Astrocyte of the cerebellum (primary cell): ENCODE results near the gene RASA3.
"Not testable (repeated sequence)": the region's sequence is repeated elsewhere in the genome, so short reads cannot be mapped to it uniquely, and the experiment has no call there.

Experiments used
- DNase-seq: peaks from one replicate; pipeline ENCODE4 v3.0.0-alpha.2; 2011; ENCODE audit warnings: low read depth
- H3K4me3 ChIP-seq: 2 replicates; pipeline ENCODE4 v1.5.1; 2011; ENCODE audit warnings: mild to moderate bottlenecking, low read depth, low read length, moderate library complexity
- in situ Hi-C: cut with HindIII; loops from 2 replicates; pipeline ENCODE4 v1.10.0; 2017; ENCODE audit warnings: low sequenced_read_pairs
- TF ChIP-seq, protein P1 (sequence below): IDR thresholded peaks from 2 replicates; pipeline ENCODE4 v1.5.1; 2012; ENCODE audit warnings: low read length, low read depth, moderate library complexity, mild to moderate bottlenecking; ENCODE audit errors: missing control alignments

The RASA3 gene

DNA sequence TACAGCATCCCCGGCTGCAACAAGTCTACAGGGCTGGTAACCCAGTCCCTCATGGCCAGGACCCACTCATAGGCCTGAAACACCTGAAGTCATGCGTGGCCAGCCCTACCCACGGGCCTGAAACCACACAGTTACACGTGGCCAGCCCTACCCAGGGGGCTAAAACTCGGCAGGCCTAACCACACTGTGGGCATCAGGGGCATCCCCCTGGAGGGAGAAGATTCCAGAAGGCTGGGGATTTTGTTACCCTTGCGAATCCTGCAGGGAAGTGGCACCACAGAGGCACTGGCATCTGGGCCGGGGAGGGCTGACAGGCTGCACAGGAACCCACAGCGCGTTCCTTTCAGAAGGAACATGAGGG, 110.1 kb downstream of the RASA3 start:
- in situ Hi-C loops = no loop called here
- TF ChIP-seq, protein P1, sequence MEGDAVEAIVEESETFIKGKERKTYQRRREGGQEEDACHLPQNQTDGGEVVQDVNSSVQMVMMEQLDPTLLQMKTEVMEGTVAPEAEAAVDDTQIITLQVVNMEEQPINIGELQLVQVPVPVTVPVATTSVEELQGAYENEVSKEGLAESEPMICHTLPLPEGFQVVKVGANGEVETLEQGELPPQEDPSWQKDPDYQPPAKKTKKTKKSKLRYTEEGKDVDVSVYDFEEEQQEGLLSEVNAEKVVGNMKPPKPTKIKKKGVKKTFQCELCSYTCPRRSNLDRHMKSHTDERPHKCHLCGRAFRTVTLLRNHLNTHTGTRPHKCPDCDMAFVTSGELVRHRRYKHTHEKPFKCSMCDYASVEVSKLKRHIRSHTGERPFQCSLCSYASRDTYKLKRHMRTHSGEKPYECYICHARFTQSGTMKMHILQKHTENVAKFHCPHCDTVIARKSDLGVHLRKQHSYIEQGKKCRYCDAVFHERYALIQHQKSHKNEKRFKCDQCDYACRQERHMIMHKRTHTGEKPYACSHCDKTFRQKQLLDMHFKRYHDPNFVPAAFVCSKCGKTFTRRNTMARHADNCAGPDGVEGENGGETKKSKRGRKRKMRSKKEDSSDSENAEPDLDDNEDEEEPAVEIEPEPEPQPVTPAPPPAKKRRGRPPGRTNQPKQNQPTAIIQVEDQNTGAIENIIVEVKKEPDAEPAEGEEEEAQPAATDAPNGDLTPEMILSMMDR = no peak
- DNase-seq = no peak
- no peak overlapping the region for H3K4me3 ChIP-seq

GRCh38 chr13:114021464-114022308, 110.7 kb downstream of the RASA3 start:
- no peak for DNase-seq
- no peak overlapping the region for H3K4me3 ChIP-seq
- in situ Hi-C loops = no loop called here
- TF ChIP-seq, protein P1 = no peak

DNA sequence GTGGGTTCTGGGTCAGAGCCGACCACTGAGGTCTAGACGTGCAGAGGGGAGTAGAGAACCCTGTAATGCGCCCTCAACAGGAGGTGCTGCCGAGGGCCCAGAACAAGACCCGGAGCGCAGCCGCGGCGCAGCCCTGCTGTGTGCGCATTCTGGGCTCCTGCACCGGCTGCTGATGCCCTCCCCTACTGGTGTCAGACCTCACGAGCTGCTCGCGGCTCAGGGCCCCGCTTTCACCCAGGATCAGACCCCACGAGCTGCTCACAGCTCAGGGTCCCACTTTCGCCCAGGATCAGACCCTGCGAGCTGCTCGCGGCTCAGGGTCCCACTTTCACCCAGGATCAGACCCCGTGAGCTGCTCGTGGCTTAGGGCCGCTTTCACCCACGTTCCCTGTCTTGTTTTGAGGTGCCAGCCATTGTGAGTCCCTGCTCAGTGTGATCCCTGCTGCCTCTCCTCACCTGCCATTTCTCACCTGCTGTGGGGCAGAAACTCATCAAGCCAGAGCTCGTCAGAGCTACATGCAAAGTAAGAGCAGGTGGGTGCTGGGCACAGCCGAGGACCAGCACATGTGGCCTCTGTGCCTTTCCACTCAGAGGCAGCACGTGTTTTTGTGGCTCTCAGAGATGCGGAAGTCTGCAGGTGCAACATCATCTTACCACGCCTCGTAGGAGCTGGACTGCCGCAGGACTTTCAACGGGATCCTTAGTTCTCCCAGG, 111.5 kb downstream of the RASA3 start:
- no peak overlapping the region for H3K4me3 ChIP-seq
- no peak for DNase-seq
- in situ Hi-C loops = no loop called here
- TF ChIP-seq, protein P1 = no peak

- in situ Hi-C loops, DNase-seq, H3K4me3 ChIP-seq: not testable (repeated sequence)
These were observed 112.3 kb downstream of the RASA3 start for GRCh38 chr13:114020134-114020533.

DNA sequence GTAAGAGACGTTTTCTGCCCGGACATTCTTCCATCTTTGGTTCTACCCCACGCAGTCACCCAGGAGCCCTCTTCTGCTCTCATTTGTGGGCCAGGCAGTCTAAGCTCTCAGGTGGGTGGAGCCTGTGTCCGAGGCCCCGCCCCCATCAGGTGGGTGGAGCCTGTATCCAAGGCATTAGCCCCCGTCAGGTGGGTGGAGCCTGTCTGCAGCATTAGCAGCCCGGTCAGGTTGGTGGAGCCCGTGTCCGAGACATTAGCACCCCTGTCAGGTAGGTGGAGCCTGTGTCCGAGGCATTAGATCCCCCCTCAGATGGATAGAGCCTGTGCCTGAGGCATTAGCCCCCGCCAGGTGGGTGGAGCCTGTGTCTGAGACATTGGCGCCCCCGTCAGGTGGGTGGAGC, 113.1 kb downstream of the RASA3 start:
- H3K4me3 ChIP-seq = no peak overlapping the region
- DNase-seq = no peak
- TF ChIP-seq, protein P1 = no peak
- in situ Hi-C loops = no loop called here

- in situ Hi-C loops = no loop called here
These were observed 113.9 kb downstream of the RASA3 start for GRCh38 chr13:114018461-114019055.

More at GRCh38 chr13:114018461-114019055, 113.9 kb downstream of the RASA3 start:
- H3K4me3 ChIP-seq = no peak overlapping the region
- TF ChIP-seq, protein P1 = no peak
- no peak for DNase-seq
